Activated B cell treated with CpG ODN at 0.5 μM for 24 hours (primary cell): Measurements from ENCODE around the gene MIOX. TPM values are rescaled to one million over a fixed set of nuclear protein-coding genes. Genes with fewer than 3 reads are reported as not detected.

Experiments
- ATAC-seq: fragments of 200-7000 bp; cut with Tn5 transposase; one replicate; pipeline ENCODE4 v1.10.0; 2021; ENCODE audit warnings: low read depth, mild to moderate bottlenecking, moderate library complexity
- CTCF ChIA-PET: fragments of 350-600 bp; sonication (Branson Sonifier 250); formaldehyde crosslinking; loops from one replicate; lab custom pipeline; 2021; ENCODE audit warnings: antibody characterized with exemption; lab: Charles Lee
- POLR2A ChIA-PET: fragments of 350-600 bp; sonication (Branson Sonifier 250); formaldehyde crosslinking; loops from one replicate; lab custom pipeline; 2021; ENCODE audit warnings: antibody characterized with exemption; lab: Charles Lee
- DNase-seq: peaks from one replicate; pipeline ENCODE4 v3.0.0; 2022
- H3K27ac Mint-ChIP-seq: one replicate; pipeline ENCODE4 v1.8.0; 2020; ENCODE audit warnings: mixed read lengths
- H3K27me3 Mint-ChIP-seq: one replicate; pipeline ENCODE4 v1.8.0; 2021; ENCODE audit warnings: mixed read lengths
- H3K36me3 Mint-ChIP-seq: one replicate; pipeline ENCODE4 v1.8.0; 2021; ENCODE audit warnings: low read depth, mixed read lengths
- H3K4me1 Mint-ChIP-seq: one replicate; pipeline ENCODE4 v1.8.0; 2021; ENCODE audit warnings: mixed read lengths
- H3K4me3 Mint-ChIP-seq: one replicate; pipeline ENCODE4 v1.8.0; 2020; ENCODE audit warnings: mild to moderate bottlenecking, mixed read lengths
- H3K9me3 Mint-ChIP-seq: one replicate; pipeline ENCODE4 v1.8.0; 2020; ENCODE audit warnings: mixed read lengths
- intact Hi-C: fragments of 100-400 bp; cut with micrococcal nuclease; formaldehyde crosslinking; loops from one replicate; pipeline ENCODE4 v1.15.1; 2024
- total RNA-seq: library from RNA; stranded (reverse); gene quantifications from 2 replicates; pipeline ENCODE4 v1.2.3, GENCODE V29; 2022
- TF ChIP-seq, protein P1 (sequence below): fragments of 200-600 bp; IDR thresholded peaks from one replicate; pipeline ENCODE4 v1.8.0; 2022; ENCODE audit warnings: antibody characterized with exemption, mild to moderate bottlenecking

Gene MIOX
- total RNA-seq, 1 donor from 2014 or later: 0.22 TPM

DNA sequence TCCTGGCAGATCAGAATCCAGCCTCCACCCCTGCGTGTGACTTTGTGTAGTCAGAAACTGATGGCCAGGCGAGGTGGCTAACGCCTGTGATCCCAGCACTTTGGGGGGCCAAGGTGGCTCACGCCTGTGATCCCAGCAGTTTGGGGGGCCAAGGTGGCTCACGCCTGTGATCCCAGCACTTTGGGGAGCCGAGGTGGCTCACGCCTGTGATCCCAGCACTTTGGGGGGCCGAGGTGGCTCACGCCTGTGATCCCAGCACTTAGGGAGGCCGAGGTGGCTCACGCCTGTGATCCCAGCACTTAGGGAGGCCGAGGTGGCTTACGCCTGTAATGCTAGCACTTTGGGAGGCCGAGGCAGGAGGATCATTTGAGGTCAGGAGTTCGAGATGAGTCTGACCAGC is 26.5 kb downstream of the MIOX start:
- peaks cover 38% of the 10 kb centered on the region for H3K36me3 Mint-ChIP-seq
- TF ChIP-seq, protein P1, sequence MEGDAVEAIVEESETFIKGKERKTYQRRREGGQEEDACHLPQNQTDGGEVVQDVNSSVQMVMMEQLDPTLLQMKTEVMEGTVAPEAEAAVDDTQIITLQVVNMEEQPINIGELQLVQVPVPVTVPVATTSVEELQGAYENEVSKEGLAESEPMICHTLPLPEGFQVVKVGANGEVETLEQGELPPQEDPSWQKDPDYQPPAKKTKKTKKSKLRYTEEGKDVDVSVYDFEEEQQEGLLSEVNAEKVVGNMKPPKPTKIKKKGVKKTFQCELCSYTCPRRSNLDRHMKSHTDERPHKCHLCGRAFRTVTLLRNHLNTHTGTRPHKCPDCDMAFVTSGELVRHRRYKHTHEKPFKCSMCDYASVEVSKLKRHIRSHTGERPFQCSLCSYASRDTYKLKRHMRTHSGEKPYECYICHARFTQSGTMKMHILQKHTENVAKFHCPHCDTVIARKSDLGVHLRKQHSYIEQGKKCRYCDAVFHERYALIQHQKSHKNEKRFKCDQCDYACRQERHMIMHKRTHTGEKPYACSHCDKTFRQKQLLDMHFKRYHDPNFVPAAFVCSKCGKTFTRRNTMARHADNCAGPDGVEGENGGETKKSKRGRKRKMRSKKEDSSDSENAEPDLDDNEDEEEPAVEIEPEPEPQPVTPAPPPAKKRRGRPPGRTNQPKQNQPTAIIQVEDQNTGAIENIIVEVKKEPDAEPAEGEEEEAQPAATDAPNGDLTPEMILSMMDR: no peak
- intact Hi-C loops: no loop called here
- POLR2A ChIA-PET: no interaction called here
- H3K4me3 Mint-ChIP-seq: no peak overlapping the region
- ATAC-seq: no peak
- no peak for DNase-seq
- H3K9me3 Mint-ChIP-seq: no peaks in the 10 kb centered on the region
- no peak overlapping the region for H3K27ac Mint-ChIP-seq
- CTCF ChIA-PET: no interaction called here
- H3K4me1 Mint-ChIP-seq: peaks cover 15% of the 10 kb centered on the region
- no peaks in the 10 kb centered on the region for H3K27me3 Mint-ChIP-seq

- TF ChIP-seq, protein P1: no peak
- DNase-seq (no peak), ATAC-seq (no peak)
- H3K27me3 Mint-ChIP-seq: no peaks in the 10 kb centered on the region
- H3K4me3 Mint-ChIP-seq: no peak overlapping the region
- CTCF ChIA-PET: interaction anchor here (0.8 kb wide), 1 partner anchor 11 kb away, joined by 3 read pairs; no protein-coding TSS in a partner anchor
- no peaks in the 10 kb centered on the region for H3K9me3 Mint-ChIP-seq
- peaks cover 3% of the 10 kb centered on the region for H3K4me1 Mint-ChIP-seq
- intact Hi-C loops: no loop called here
- H3K27ac Mint-ChIP-seq: no peak overlapping the region
- H3K36me3 Mint-ChIP-seq: peaks cover 51% of the 10 kb centered on the region
- POLR2A ChIA-PET: interaction anchor here (0.6 to 1.4 kb wide), 2 partner anchors 10 to 32 kb away, joined by 3 to 7 read pairs; partner anchors contain the start of gene SCO2
Measured at GRCh38 chr22:50516068-50516467, 29.4 kb downstream of the MIOX start.

- no peaks in the 10 kb centered on the region for H3K27me3 Mint-ChIP-seq
- peaks cover 56% of the 10 kb centered on the region for H3K36me3 Mint-ChIP-seq
- TF ChIP-seq, protein P1: no peak
- intact Hi-C loops: no loop called here
- peaks cover 3% of the 10 kb centered on the region for H3K4me1 Mint-ChIP-seq
- no peak for ATAC-seq
- H3K4me3 Mint-ChIP-seq: no peak overlapping the region
- H3K27ac Mint-ChIP-seq: no peak overlapping the region
- ChIA-PET CTCF (no interaction called here), POLR2A (interaction anchor here (0.8 to 1.1 kb wide), 2 partner anchors 8 to 9 kb away, joined by 3 to 4 read pairs; partner anchors contain the start of genes LMF2 and NCAPH2)
- no peak for DNase-seq
- no peaks in the 10 kb centered on the region for H3K9me3 Mint-ChIP-seq
Measured at GRCh38 chr22:50516891-50517290, 30.2 kb downstream of the MIOX start.

- ChIA-PET CTCF (no interaction called here), POLR2A (interaction anchor here (1.1 kb wide), 1 partner anchor 10 kb away, joined by 4 read pairs; the partner anchor contains the start of genes LMF2 and NCAPH2)
- Mint-ChIP-seq H3K36me3 (peaks cover 57% of the 10 kb centered on the region), H3K27ac (no peak overlapping the region), H3K9me3 (no peaks in the 10 kb centered on the region), H3K27me3 (no peaks in the 10 kb centered on the region), H3K4me3 (no peak overlapping the region), H3K4me1 (peaks cover 3% of the 10 kb centered on the region)
- ATAC-seq (no peak), DNase-seq (no peak)
- TF ChIP-seq, protein P1: no peak
- intact Hi-C loops: no loop called here
Measured at GRCh38 chr22:50517495-50518260, 31.0 kb downstream of the MIOX start.

DNA sequence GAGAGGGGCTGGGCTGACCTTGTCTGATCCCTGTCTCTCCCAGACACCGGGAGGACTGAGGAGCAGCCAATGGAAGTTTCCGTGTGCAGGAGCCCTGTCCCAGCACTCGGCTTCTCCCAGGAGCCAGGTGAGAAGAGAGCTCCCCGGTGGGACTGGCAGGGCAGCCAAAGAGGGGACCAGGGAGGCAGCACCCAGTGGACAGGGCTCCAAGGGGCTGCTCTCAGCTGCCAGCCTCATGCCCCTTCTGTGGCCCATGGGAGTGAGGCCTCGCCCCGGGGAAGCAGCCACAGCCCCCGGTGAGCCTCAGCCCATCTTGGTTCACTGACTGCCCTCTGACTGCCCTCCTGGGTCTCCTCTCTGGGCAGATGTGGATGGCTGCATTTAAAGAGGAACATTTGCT is 31.9 kb downstream of the MIOX start:
- ChIA-PET CTCF (interaction anchor here (0.9 kb wide), 1 partner anchor 46 kb away, joined by 3 read pairs; no protein-coding TSS in a partner anchor), POLR2A (no interaction called here)
- Mint-ChIP-seq H3K4me1 (peaks cover 3% of the 10 kb centered on the region), H3K27ac (no peak overlapping the region), H3K9me3 (no peaks in the 10 kb centered on the region), H3K4me3 (no peak overlapping the region), H3K27me3 (no peaks in the 10 kb centered on the region), H3K36me3 (peaks cover 65% of the 10 kb centered on the region)
- ATAC-seq (no peak), DNase-seq (no peak)
- intact Hi-C loops: no loop called here
- TF ChIP-seq, protein P1: no peak
